Vagina (tissue), 2 donors: ENCODE data around the gene PBX4.

Experiments used
- CTCF ChIP-seq, 3 experiments: fragments of 450-650 bp in 2 of 3; fragments of 200-600 bp in 1 of 3; sonication (generic) in 1 of 3; IDR thresholded peaks; one replicate each; pipeline ENCODE4 v1.5.1; 2017 to 2019; ENCODE audit warnings: antibody characterized with exemption in 3 of 3, mild to moderate bottlenecking in 2 of 3, moderate library complexity in 2 of 3
- POLR2A ChIP-seq, 2 donors: fragments of 450-650 bp; IDR thresholded peaks; one replicate each; pipeline ENCODE4 v1.6.1; 2017; ENCODE audit warnings: antibody characterized with exemption in 2 of 2, mild to moderate bottlenecking in 2 of 2, moderate library complexity in 2 of 2

- TF ChIP-seq CTCF (IDR thresholded peaks at IDR 0.05) (no peak), POLR2A (IDR thresholded peaks at IDR 0.05) (no peak)
Measured at GRCh38 chr19:19649155-19649554, 30.7 kb upstream of the PBX4 start.
